Aortic smooth muscle cell (primary cell): Measurements from ENCODE around the gene CCSER1. TPM values are rescaled to one million over a fixed set of nuclear protein-coding genes. Genes with fewer than 3 reads are reported as not detected.

Source experiments
- total RNA-seq: library from RNA; depleted of rRNA; stranded (reverse); fragments of >200 nt; gene quantifications from 2 replicates; pipeline ENCODE4 v1.2.3, GENCODE V29; 2014

Gene CCSER1
- under 0.01 and 0.13 TPM in 2 replicates for total RNA-seq

GRCh38 chr4:90127223-90127705, at the start of gene CCSER1:
Gene CCSER1 (plus strand): TSS chr4:90127394.

Other genes with a start within 250 kb of the CCSER1 start
- 4.7 and 11.1 TPM in 2 replicates for gene MMRN1, start 232.5 kb upstream of the CCSER1 start, total RNA-seq